ENCODE results near the gene IFT81. TPM values are rescaled to one million over a fixed set of nuclear protein-coding genes. Genes with fewer than 3 reads are reported as not detected.

The IFT81 gene
- total RNA-seq, 4 donors from 2014 or later: 6.8 to 12.6 (median 9.7) TPM

DNA sequence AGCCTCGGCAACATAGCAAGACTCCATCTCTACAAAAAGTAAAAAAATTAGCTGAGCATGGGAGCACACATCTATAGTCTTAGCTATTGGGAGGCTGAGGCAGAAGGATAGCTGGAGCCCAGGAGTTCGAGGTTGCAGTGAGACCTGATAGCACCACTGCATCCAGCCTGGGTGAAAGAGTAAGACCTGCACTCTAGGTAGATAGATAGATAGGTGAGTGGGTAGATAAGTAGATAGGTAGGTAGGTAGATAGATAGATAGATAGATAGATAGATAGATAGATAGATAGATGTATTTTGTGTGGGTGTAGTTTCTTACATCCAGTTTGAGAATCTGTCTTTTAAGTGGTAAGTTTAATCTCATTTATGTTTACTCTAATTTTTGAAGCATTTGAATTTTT lies 72.8 kb downstream of the IFT81 start:
- DNase-seq (ENCODE audit: low spot score in 2 of 2): no peak
- TF ChIP-seq, protein P1, sequence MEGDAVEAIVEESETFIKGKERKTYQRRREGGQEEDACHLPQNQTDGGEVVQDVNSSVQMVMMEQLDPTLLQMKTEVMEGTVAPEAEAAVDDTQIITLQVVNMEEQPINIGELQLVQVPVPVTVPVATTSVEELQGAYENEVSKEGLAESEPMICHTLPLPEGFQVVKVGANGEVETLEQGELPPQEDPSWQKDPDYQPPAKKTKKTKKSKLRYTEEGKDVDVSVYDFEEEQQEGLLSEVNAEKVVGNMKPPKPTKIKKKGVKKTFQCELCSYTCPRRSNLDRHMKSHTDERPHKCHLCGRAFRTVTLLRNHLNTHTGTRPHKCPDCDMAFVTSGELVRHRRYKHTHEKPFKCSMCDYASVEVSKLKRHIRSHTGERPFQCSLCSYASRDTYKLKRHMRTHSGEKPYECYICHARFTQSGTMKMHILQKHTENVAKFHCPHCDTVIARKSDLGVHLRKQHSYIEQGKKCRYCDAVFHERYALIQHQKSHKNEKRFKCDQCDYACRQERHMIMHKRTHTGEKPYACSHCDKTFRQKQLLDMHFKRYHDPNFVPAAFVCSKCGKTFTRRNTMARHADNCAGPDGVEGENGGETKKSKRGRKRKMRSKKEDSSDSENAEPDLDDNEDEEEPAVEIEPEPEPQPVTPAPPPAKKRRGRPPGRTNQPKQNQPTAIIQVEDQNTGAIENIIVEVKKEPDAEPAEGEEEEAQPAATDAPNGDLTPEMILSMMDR (IDR thresholded peaks at IDR 0.05): no peak
- no peak for TF ChIP-seq POLR2A (IDR thresholded peaks at IDR 0.05)
- 94% methylated on average over 2 of the region's 2 CpGs for WGBS, 2 donors
- intact Hi-C loops (cut with DNase I; ENCODE audit: low total_unique reads): no loop called here
- no peak overlapping the region for H3K4me3 ChIP-seq (ENCODE audit: low read depth, poor library complexity, severe bottlenecking)

GRCh38 chr12:110198386-110198785 lies 74.2 kb downstream of the IFT81 start:
- intact Hi-C loops (cut with DNase I; ENCODE audit: low total_unique reads): no loop called here
- WGBS, 2 donors: 98 to 100% methylated on average over 1 of the region's 1 CpG
- DNase-seq (ENCODE audit: low spot score in 2 of 2): no peak
- no peak overlapping the region for H3K4me3 ChIP-seq (ENCODE audit: low read depth, poor library complexity, severe bottlenecking)
- TF ChIP-seq, protein P1 (IDR thresholded peaks at IDR 0.05): no peak
- no peak for TF ChIP-seq POLR2A (IDR thresholded peaks at IDR 0.05)

GRCh38 chr12:110199339-110200123 lies 75.4 kb downstream of the IFT81 start:
- WGBS, 2 donors: 48 to 53% methylated on average over 6 of the region's 6 CpGs
- intact Hi-C loops (cut with DNase I; ENCODE audit: low total_unique reads): no loop called here
- H3K4me3 ChIP-seq (ENCODE audit: low read depth, poor library complexity, severe bottlenecking): no peak overlapping the region
- no peak for TF ChIP-seq POLR2A (IDR thresholded peaks at IDR 0.05)
- no peak for DNase-seq (ENCODE audit: low spot score in 2 of 2)

DNA sequence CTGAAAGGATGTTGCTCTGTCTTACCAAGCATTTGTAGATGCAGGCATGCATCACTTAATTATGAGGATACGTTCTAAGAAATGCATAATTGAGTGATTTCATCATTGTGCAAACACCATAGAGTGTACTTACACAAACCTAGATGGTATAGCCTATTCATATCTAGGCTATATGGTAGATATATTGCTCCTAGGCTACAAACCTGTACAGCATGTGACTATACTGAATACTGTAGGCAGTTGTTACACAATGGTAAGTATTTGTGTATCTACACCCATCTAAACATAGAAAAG lies 75.9 kb downstream of the IFT81 start:
- 82 to 90% methylated on average over 1 of the region's 1 CpG for WGBS, 2 donors
- H3K4me3 ChIP-seq (ENCODE audit: low read depth, poor library complexity, severe bottlenecking): no peak overlapping the region

GRCh38 chr12:110201995-110202394 lies 77.8 kb downstream of the IFT81 start:
- intact Hi-C loops (cut with DNase I; ENCODE audit: low total_unique reads): no loop called here
- WGBS, 2 donors: 91 to 95% methylated on average over 1 of the region's 1 CpG
- TF ChIP-seq POLR2A (IDR thresholded peaks at IDR 0.05): no peak
- TF ChIP-seq, protein P1 (IDR thresholded peaks at IDR 0.05): no peak
- no peak overlapping the region for H3K4me3 ChIP-seq (ENCODE audit: low read depth, poor library complexity, severe bottlenecking)
- no peak for DNase-seq (ENCODE audit: low spot score in 2 of 2)

More for the DNA sequence above, 75.9 kb downstream of the IFT81 start:
- intact Hi-C loops (cut with DNase I; ENCODE audit: low total_unique reads): no loop called here
- TF ChIP-seq POLR2A (IDR thresholded peaks at IDR 0.05): no peak
- TF ChIP-seq, protein P1 (IDR thresholded peaks at IDR 0.05): no peak
- DNase-seq (ENCODE audit: low spot score in 2 of 2): no peak

DNA sequence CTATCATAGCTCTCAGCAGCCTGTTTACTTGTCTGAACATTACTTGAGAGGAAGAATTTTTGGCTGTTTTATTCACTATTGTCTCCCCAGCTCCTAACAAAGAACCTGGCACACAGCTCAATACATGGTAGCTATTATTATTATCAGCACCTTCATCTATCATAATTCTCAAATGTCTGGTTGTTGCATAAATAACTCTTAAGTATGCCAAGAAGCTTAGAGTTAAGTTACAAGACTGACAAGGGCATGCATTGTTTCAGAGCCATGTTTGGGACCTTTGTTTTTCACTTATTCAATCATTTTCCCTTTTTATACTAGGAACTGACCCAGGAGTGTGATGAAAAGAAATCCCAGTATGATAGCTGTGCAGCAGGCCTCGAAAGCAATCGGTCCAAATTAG lies 79.4 kb downstream of the IFT81 start:
- no peak for DNase-seq (ENCODE audit: low spot score in 2 of 2)
- no peak overlapping the region for H3K4me3 ChIP-seq (ENCODE audit: low read depth, poor library complexity, severe bottlenecking)
- 84 to 89% methylated on average over 2 of the region's 2 CpGs for WGBS, 2 donors
- TF ChIP-seq, protein P1 (IDR thresholded peaks at IDR 0.05): no peak
- TF ChIP-seq POLR2A (IDR thresholded peaks at IDR 0.05): no peak
- intact Hi-C loops (cut with DNase I; ENCODE audit: low total_unique reads): no loop called here
